ENCODE data around the gene RAD9A.

RAD9A gene

DNA sequence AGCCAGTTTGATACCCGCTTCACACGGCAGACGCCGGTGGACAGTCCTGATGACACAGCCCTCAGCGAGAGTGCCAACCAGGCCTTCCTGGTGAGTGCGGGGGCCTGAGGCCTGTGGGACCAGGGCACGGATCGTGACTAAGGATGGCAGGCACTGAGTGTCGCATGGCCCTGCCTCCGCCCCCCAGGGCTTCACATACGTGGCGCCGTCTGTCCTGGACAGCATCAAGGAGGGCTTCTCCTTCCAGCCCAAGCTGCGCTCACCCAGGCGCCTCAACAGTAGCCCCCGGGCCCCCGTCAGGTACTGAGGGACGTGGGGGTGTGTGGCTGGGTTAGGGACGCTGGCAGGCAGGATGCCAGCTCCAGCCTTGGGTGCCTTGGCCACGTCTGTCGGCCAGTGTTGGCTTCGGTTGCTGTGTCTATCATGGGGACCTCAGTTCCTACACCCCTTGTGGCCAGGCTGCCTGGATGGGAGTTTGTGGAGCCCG is 42.7 kb downstream of the RAD9A start:
- Histone ChIP-seq H3K4me1 (ENCODE audit: insufficient read depth, low read length, severe bottlenecking) (peaks cover 90% of the 10 kb centered on the region), H3K9me2 (ENCODE audit: low read depth, low read length) (no peaks in the 10 kb centered on the region), H3F3A (ENCODE audit: insufficient read depth, low read length) (no peaks in the 10 kb centered on the region), H3K9me3 (ENCODE audit: low read length) (no peaks in the 10 kb centered on the region), H2AFZ (ENCODE audit: low read length) (no peak overlapping the region), H3K36me3 (ENCODE audit: insufficient read depth, low read length) (peaks cover 63% of the 10 kb centered on the region), H3K4me2 (ENCODE audit: low read length) (peak overlapping the region; percentile 89), H3K27me3 (ENCODE audit: insufficient read depth, low read length) (no peaks in the 10 kb centered on the region), H3K4me3 (ENCODE audit: low read depth, low read length, poor library complexity, severe bottlenecking) (peak overlapping the region; percentile 79), H3K9ac (ENCODE audit: low read length) (peak overlapping the region; percentile 92; the same call in 1 of the 2 replicates), H4K20me1 (ENCODE audit: insufficient read depth, low read length) (no peaks in the 10 kb centered on the region), H3K79me2 (ENCODE audit: insufficient read depth, low read length) (peaks cover under 1% of the 10 kb centered on the region; the same call in 1 of the 2 replicates), H3K27ac (ENCODE audit: low read depth, low read length, poor library complexity, severe bottlenecking) (peak overlapping the region; percentile 97)
- TF ChIP-seq CTCF (IDR thresholded peaks at IDR 0.05; ENCODE audit: low read length) (no peak), EZH2 (IDR thresholded peaks at IDR 0.05; ENCODE audit: borderline replicate concordance, low read length) (no peak)

DNA sequence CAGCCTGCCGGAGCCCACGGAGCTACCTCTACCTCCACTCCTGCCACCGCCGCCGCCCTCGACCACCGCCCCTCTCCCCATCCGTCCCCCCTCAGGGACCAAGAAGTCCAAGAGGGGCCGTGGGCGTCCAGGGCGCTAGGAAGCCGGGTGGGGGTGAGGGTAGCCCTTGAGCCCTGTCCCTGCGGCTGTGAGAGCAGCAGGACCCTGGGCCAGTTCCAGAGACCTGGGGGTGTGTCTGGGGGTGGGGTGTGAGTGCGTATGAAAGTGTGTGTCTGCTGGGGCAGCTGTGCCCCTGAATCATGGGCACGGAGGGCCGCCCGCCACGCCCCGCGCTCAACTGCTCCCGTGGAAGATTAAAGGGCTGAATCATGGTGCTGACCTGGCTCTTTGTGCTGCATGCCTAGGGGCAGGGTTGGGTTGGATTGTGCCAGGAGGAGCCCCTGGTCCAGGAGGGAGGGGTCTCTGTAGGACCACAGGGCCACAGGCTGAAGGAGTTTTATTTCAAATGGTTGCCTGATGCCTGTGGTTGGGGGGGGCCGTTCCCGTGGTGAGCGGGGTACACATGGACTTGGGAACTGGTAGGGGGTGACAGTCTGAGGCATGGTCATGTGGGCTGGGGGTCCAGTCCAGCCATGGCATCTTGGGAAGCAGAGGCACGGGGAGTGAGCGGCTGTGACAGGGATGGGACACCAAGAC is 43.4 kb downstream of the RAD9A start:
- no peaks in the 10 kb centered on the region for H3F3A ChIP-seq (ENCODE audit: insufficient read depth, low read length)
- no peaks in the 10 kb centered on the region for H4K20me1 ChIP-seq (ENCODE audit: insufficient read depth, low read length)
- H3K9ac ChIP-seq (ENCODE audit: low read length) = peak overlapping the region; percentile 92
- no peaks in the 10 kb centered on the region for H3K9me2 ChIP-seq (ENCODE audit: low read depth, low read length)
- H2AFZ ChIP-seq (ENCODE audit: low read length) = no peak overlapping the region
- H3K79me2 ChIP-seq (ENCODE audit: insufficient read depth, low read length) = no peaks in the 10 kb centered on the region
- no peaks in the 10 kb centered on the region for H3K9me3 ChIP-seq (ENCODE audit: low read length)
- peaks cover 90% of the 10 kb centered on the region for H3K4me1 ChIP-seq (ENCODE audit: insufficient read depth, low read length, severe bottlenecking)
- peak overlapping the region; percentile 79 for H3K4me3 ChIP-seq (ENCODE audit: low read depth, low read length, poor library complexity, severe bottlenecking)
- TF ChIP-seq CTCF (IDR thresholded peaks at IDR 0.05; ENCODE audit: low read length) (no peak), EZH2 (IDR thresholded peaks at IDR 0.05; ENCODE audit: borderline replicate concordance, low read length) (no peak)
- no peaks in the 10 kb centered on the region for H3K27me3 ChIP-seq (ENCODE audit: insufficient read depth, low read length)
- peak overlapping the region; percentile 89 for H3K4me2 ChIP-seq (ENCODE audit: low read length)
- peak overlapping the region; percentile 97 for H3K27ac ChIP-seq (ENCODE audit: low read depth, low read length, poor library complexity, severe bottlenecking)
- H3K36me3 ChIP-seq (ENCODE audit: insufficient read depth, low read length) = peaks cover 55% of the 10 kb centered on the region

DNA sequence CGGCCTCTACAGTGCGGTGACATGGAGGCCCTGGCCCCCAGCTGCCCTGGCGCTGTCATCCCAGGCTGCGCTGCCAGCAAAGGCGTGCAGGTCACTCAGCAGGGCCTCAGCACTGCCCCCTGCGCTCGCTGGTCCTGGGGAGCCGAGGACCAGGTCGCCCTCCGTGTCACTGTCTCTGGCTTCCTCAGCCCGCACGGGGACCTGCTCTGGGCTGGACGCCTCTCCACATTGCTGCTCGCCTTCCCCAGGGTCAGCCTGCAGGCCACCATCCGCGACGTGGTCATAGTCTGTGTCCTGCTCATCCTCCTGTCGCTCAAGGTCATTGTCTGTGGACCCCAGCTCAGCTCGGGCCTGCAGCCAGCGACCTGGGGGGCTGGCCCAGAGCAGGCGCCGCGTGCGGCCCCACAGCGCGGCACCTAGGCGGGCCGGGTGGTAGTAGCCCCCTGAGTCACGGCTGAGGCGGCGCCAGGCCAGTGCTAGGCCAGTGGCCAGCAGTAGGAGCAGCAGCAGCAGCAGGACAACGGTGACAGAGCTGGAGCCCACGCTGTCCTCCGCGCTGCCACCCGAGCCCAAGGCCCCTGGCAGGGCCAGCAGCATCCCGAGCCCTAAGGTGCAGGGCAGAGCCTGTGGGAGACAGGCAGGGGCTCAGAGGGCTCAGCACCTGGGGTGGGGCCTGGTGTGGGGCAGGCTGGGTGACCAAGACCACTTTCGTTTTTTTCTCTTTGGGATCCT is 44.1 kb downstream of the RAD9A start:
- Histone ChIP-seq H3K9ac (ENCODE audit: low read length) (peak overlapping the region; percentile 92), H4K20me1 (ENCODE audit: insufficient read depth, low read length) (no peaks in the 10 kb centered on the region)

More for the DNA sequence above, 44.1 kb downstream of the RAD9A start:
- TF ChIP-seq EZH2 (IDR thresholded peaks at IDR 0.05; ENCODE audit: borderline replicate concordance, low read length) (no peak), CTCF (IDR thresholded peaks at IDR 0.05; ENCODE audit: low read length) (no peak)
- H3K27me3 ChIP-seq (ENCODE audit: insufficient read depth, low read length) = no peaks in the 10 kb centered on the region
- no peaks in the 10 kb centered on the region for H3K9me3 ChIP-seq (ENCODE audit: low read length)
- peak overlapping the region; percentile 97 for H3K27ac ChIP-seq (ENCODE audit: low read depth, low read length, poor library complexity, severe bottlenecking)
- peak overlapping the region; percentile 79 for H3K4me3 ChIP-seq (ENCODE audit: low read depth, low read length, poor library complexity, severe bottlenecking)
- peaks cover 54% of the 10 kb centered on the region for H3K36me3 ChIP-seq (ENCODE audit: insufficient read depth, low read length)
- no peaks in the 10 kb centered on the region for H3K9me2 ChIP-seq (ENCODE audit: low read depth, low read length)
- H3F3A ChIP-seq (ENCODE audit: insufficient read depth, low read length) = no peaks in the 10 kb centered on the region
- peaks cover 94% of the 10 kb centered on the region for H3K4me1 ChIP-seq (ENCODE audit: insufficient read depth, low read length, severe bottlenecking)
- H3K4me2 ChIP-seq (ENCODE audit: low read length) = peak overlapping the region; percentile 89
- no peak overlapping the region for H2AFZ ChIP-seq (ENCODE audit: low read length)
- no peaks in the 10 kb centered on the region for H3K79me2 ChIP-seq (ENCODE audit: insufficient read depth, low read length)

Measured in OCI-LY1 (cell line).